Testis (tissue), 3 donors: ENCODE measurements around the gene STIM1. TPM values are rescaled to one million over a fixed set of nuclear protein-coding genes. Genes with fewer than 3 reads are reported as not detected.

Experiments used
- DNase-seq: peaks from one replicate; pipeline ENCODE4 v3.0.0-alpha.2; 2019
- H3K27ac ChIP-seq, 2 donors: fragments of 200-600 bp; sonication (generic); one replicate each; pipeline ENCODE4 v1.5.1; 2019
- H3K27me3 ChIP-seq: fragments of 200-600 bp; sonication (generic); one replicate; pipeline ENCODE4 v1.5.1; 2019
- H3K36me3 ChIP-seq: fragments of 200-600 bp; sonication (generic); one replicate; pipeline ENCODE4 v1.5.1; 2017; ENCODE audit warnings: low read depth; ENCODE audit errors: missing control alignments
- H3K4me1 ChIP-seq: fragments of 200-600 bp; sonication (generic); one replicate; pipeline ENCODE4 v1.5.1; 2019
- H3K4me3 ChIP-seq, 2 donors: fragments of 200-600 bp; sonication (generic); one replicate each; pipeline ENCODE4 v1.5.1; 2017 to 2019
- H3K9me3 ChIP-seq: fragments of 200-600 bp; sonication (generic); one replicate; pipeline ENCODE4 v1.5.1; 2017
- CTCF ChIP-seq, 3 experiments: fragments of 450-650 bp in 2 of 3; fragments of 200-600 bp in 1 of 3; sonication (generic) in 1 of 3; IDR thresholded peaks; one replicate each; pipeline ENCODE4 v1.5.1; 2016 to 2019; ENCODE audit warnings: antibody characterized with exemption in 3 of 3, mild to moderate bottlenecking in 2 of 3, moderate library complexity in 1 of 3
- POLR2A ChIP-seq: fragments of 450-650 bp; IDR thresholded peaks from one replicate; pipeline ENCODE4 v1.6.1; 2017; ENCODE audit warnings: antibody characterized with exemption, mild to moderate bottlenecking, moderate library complexity
- WGBS, 2 donors: methylation state at CpG; one replicate each; pipeline ENCODE4 v1.1.5; 2018; 5-methylcytosine and 5-hydroxymethylcytosine counted together
- intact Hi-C: fragments of 100-400 bp; cut with DNase I; formaldehyde crosslinking; loops from one replicate; pipeline ENCODE4 v1.15.1; 2023; ENCODE audit warnings: low total_unique reads
- polyA plus RNA-seq: library from polyadenylated mRNA; stranded (reverse); fragments of 350-450 nt; fragmentation: Illumina TruSeq; extraction: RNeasy Lipid Tissue Mini Kit (QIAGEN cat#74804); gene quantifications from one replicate; pipeline ENCODE4 v1.2.3, GENCODE V29; 2014; ENCODE audit warnings: low read depth, low replicate concordance; ENCODE audit not compliant: insufficient read depth
- total RNA-seq, 2 donors: library from RNA; depleted of rRNA; stranded (reverse); fragments of >200 nt; gene quantifications; one replicate each; pipeline ENCODE4 v1.2.3, GENCODE V29; 2016

STIM1 gene
- total and polyA plus RNA-seq, 3 donors from 2014 or later = 78.2 to 95.5 (median 87.1) TPM

DNA sequence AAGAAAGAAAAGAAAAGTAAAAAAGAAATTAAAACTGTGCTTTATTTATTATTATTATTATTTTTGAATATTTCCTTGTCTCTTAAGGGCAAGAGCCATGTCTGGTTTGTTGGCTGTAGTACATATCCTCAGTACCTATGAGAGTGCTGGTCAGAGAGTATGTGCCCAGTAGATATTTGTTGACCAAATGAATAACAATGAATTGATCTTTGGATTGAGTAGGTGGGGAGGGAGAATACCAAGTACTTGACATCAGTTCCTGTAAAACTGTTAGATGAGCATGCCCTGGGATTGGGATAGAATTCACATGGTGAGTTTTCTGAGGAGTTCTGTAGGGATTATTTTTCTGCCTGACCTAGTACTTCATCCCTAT, 11.4 kb downstream of the STIM1 start:
- Histone ChIP-seq H3K27ac (peak overlapping the region; percentile 26 to 67), H3K9me3 (no peaks in the 10 kb centered on the region), H3K4me3 (no peak overlapping the region), H3K36me3 (no peaks in the 10 kb centered on the region), H3K27me3 (no peaks in the 10 kb centered on the region), H3K4me1 (peaks cover 38% of the 10 kb centered on the region)
- TF ChIP-seq POLR2A (no peak), CTCF (IDR thresholded peaks at IDR 0.05) (no peak)
- intact Hi-C loops = no loop called here
- DNase-seq = no peak

DNA sequence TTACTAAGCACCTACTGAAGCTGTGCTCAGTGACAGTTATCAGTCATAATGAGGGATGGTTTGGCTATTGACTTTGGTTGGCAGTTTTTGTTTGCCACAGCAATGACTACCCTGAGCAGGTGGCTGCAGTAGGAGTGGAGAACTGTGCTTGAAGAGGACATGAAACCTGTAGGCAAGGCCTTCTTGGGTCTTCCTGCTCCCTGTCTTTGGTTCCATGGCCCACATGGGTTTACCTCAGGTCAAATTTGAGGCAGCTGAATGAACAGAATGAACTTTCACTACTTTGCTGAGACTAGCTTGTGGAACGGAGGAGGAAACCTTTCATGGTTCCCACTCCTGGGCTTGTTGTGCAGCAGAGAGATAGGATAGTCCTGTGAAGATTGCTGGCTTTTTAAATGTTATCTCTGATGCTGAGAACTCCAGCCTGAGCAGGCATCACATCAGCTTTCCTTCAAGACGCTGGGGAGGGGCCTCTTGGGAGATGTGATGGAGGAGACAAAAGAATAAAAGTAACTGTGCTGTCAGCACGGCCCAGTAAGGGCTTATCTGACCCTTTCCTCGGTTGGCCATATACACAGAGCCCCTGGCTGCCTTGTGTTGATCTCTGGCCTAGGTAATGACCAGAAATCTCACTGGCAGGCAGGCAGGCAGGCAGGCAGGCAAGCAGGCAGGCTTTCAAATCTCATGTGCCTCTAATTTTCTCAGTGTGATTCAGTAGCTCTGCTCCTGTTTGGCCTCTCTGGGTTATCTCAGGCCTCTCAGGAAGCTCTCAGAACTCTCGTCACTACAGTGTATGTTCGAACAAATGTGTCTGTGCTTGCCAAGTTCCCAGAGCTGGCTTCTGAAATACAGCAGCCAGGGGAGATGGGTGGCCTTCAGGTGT, 12.0 kb downstream of the STIM1 start:
- Histone ChIP-seq H3K27ac (peak overlapping the region; percentile 26 to 67), H3K9me3 (no peaks in the 10 kb centered on the region), H3K27me3 (no peaks in the 10 kb centered on the region), H3K4me3 (no peak overlapping the region), H3K36me3 (no peaks in the 10 kb centered on the region), H3K4me1 (peaks cover 37% of the 10 kb centered on the region)
- WGBS, 2 donors = 37 to 53% methylated on average over 4 to 6 of the region's 6 CpGs
- peak; percentile 58 for DNase-seq
- TF ChIP-seq POLR2A (no peak), CTCF (IDR thresholded peaks at IDR 0.05) (no peak)
- intact Hi-C loops = no loop called here

- no peak overlapping the region for H3K4me3 ChIP-seq
- no peak for DNase-seq
- peaks cover 12% of the 10 kb centered on the region for H3K4me1 ChIP-seq
- H3K27ac ChIP-seq = no peak overlapping the region
- no peaks in the 10 kb centered on the region for H3K27me3 ChIP-seq
- WGBS, 2 donors = 77 to 91% methylated on average over 2 of the region's 2 CpGs
- no peaks in the 10 kb centered on the region for H3K36me3 ChIP-seq
- no peaks in the 10 kb centered on the region for H3K9me3 ChIP-seq
- intact Hi-C loops = no loop called here
- TF ChIP-seq CTCF (IDR thresholded peaks at IDR 0.05) (no peak), POLR2A (no peak)
These were observed 18.4 kb downstream of the STIM1 start for GRCh38 chr11:3873712-3874349.

GRCh38 chr11:3876613-3877012, 21.1 kb downstream of the STIM1 start:
- Histone ChIP-seq H3K36me3 (no peaks in the 10 kb centered on the region), H3K9me3 (no peaks in the 10 kb centered on the region), H3K27ac (no peak overlapping the region), H3K27me3 (no peaks in the 10 kb centered on the region), H3K4me1 (peaks cover 6% of the 10 kb centered on the region), H3K4me3 (no peak overlapping the region)
- TF ChIP-seq POLR2A (no peak), CTCF (IDR thresholded peaks at IDR 0.05) (no peak)
- intact Hi-C loops = no loop called here
- no peak for DNase-seq
- WGBS, 2 donors = 94 to 97% methylated on average over 3 of the region's 3 CpGs
